Placental epithelial cell (primary cell): Measurements from ENCODE around the gene RAPGEFL1. TPM values are rescaled to one million over a fixed set of nuclear protein-coding genes. Genes with fewer than 3 reads are reported as not detected.

Experiments
- small RNA-seq: library from RNA; depleted of rRNA; stranded (forward); fragments of <200 nt; gene quantifications from one replicate; pipeline ENCODE3, GENCODE V24; 2012
- total RNA-seq: library from RNA; depleted of rRNA; stranded (reverse); fragments of >200 nt; gene quantifications from 2 replicates; pipeline ENCODE4 v1.2.3, GENCODE V29; 2012

Gene RAPGEFL1, protein sequence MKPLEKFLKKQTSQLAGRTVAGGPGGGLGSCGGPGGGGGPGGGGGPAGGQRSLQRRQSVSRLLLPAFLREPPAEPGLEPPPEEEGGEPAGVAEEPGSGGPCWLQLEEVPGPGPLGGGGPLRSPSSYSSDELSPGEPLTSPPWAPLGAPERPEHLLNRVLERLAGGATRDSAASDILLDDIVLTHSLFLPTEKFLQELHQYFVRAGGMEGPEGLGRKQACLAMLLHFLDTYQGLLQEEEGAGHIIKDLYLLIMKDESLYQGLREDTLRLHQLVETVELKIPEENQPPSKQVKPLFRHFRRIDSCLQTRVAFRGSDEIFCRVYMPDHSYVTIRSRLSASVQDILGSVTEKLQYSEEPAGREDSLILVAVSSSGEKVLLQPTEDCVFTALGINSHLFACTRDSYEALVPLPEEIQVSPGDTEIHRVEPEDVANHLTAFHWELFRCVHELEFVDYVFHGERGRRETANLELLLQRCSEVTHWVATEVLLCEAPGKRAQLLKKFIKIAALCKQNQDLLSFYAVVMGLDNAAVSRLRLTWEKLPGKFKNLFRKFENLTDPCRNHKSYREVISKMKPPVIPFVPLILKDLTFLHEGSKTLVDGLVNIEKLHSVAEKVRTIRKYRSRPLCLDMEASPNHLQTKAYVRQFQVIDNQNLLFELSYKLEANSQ
- 2.4 and 2.7 TPM in 2 replicates for total RNA-seq

DNA sequence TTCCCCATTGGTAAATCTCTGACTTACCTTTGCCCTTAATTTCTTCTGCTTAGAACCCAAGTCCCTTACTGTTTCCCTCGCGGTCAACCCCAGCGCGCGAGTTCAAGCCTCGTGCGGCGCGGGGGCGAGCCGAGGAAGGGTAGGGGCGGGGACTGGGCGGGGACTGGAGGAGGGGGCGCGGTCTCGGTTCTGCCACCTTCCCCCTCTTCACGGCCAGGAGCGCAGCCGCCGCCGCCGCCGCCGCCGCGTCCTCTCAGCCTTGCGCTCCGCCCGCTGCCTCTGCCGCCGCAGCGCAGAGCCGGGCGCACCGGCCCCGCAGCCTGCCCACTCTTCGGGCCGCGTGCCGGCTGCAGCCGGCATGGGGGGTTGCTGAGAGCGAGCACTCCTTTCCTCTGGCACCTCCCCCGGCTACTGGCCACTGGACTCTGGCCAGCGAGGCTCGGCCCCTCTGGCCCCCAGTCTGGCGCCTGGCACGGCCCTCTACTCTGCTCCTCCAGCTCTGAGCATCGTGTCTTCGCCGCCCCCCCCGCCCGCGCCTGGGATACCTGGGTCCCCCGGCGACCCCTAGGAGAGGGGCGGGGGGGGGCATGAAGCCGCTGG is at the start of gene RAPGEFL1:
Gene RAPGEFL1 (plus strand): TSS at position 196 of the 600 bp plus-strand sequence. CDS start 392 bp downstream, at position 588.

DNA sequence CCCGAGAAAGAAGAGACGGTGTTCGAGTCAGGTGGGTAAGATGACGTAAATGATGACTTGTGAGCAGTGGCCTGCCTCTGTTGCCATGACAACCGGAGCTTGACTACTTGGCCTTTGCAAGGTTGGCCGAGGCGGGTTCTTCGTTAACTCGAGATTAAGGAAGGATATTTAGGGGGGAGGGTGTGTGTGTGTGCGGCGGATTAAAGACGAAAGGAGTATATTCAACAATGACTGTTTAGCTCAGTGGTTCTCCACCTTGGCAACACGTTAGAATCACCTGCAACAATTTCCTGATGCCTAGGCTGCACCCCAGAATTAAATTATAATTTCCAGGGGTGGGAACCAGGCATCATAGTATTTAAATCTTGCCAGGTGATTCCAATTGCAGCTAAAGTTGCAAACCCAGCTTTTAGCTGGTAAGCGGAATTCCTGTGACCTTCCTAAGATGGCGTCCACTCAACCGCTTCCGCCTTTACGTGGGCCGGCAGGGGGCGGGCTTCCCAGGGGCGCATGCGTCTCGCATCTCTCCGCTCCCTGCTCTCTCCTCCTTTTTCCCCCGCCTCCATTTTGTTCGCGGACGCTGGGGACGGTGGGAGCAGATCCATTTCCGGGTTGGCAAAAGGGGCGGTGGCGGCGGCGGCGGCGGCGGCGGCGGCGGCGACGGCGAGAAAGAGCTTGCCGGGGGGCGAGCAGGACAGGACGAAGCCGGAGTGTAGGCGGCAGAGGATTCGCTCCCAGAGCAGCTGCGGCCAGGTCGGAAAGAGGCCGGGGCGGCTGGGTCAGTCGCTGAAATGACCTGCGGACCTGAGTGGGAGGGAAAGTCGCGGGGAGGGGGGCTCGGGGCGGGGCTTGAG is 41.7 kb downstream of the RAPGEFL1 start, which contains the start of gene WIPF2:
Gene WIPF2 (plus strand): TSS at position 565 of the 854 bp plus-strand sequence. CDS start 37,156 bp downstream, outside the sequence.

Small RNA genes lying within 50 kb of the gene (small RNA-seq; reads per million reads assigned to genes)
- gene MIR6867: not detected

Other genes starting within 250 kb of the RAPGEFL1 start
- 56.9 and 84.8 TPM in 2 replicates for gene ORMDL3, start 249.9 kb upstream of the RAPGEFL1 start, total RNA-seq
- gene LRRC3C, start 249.7 kb upstream of the RAPGEFL1 start, total RNA-seq: not detected in 2 replicates
- 0.33 TPM in 1 of 2 replicates, not detected in the other for gene GSDMA, start 214.5 kb upstream of the RAPGEFL1 start, total RNA-seq
- gene PSMD3, start 196.7 kb upstream of the RAPGEFL1 start, total RNA-seq: 88.3 and 181 TPM in 2 replicates
- not detected in 2 replicates for gene CSF3, start 162.0 kb upstream of the RAPGEFL1 start, total RNA-seq
- gene MED24, start 123.1 kb upstream of the RAPGEFL1 start, total RNA-seq: 47.5 and 78.9 TPM in 2 replicates
- gene THRA, start 114.5 kb upstream of the RAPGEFL1 start, total RNA-seq: 12.2 and 12.7 TPM in 2 replicates
- 2.7 and 3.4 TPM in 2 replicates for gene NR1D1, start 76.9 kb upstream of the RAPGEFL1 start, total RNA-seq
- gene MSL1, start 55.5 kb upstream of the RAPGEFL1 start, total RNA-seq: 40.1 and 60.5 TPM in 2 replicates
- gene CASC3, start 36.9 kb upstream of the RAPGEFL1 start, total RNA-seq: 28.5 and 38.5 TPM in 2 replicates
- 6.8 and 7.9 TPM in 2 replicates for gene WIPF2, start 41.8 kb downstream of the RAPGEFL1 start, total RNA-seq
- 7.5 and 8.9 TPM in 2 replicates for gene CDC6, start 110.4 kb downstream of the RAPGEFL1 start, total RNA-seq
- 9.0 and 10.8 TPM in 2 replicates for gene RARA, start 131.7 kb downstream of the RAPGEFL1 start, total RNA-seq
- gene GJD3, start 187.3 kb downstream of the RAPGEFL1 start, total RNA-seq: 0.33 TPM in 1 of 2 replicates, not detected in the other
- gene TOP2A, start 240.4 kb downstream of the RAPGEFL1 start, total RNA-seq: 16.9 and 28.3 TPM in 2 replicates